Measurements from ENCODE around the gene KCNJ16.

The KCNJ16 gene

DNA sequence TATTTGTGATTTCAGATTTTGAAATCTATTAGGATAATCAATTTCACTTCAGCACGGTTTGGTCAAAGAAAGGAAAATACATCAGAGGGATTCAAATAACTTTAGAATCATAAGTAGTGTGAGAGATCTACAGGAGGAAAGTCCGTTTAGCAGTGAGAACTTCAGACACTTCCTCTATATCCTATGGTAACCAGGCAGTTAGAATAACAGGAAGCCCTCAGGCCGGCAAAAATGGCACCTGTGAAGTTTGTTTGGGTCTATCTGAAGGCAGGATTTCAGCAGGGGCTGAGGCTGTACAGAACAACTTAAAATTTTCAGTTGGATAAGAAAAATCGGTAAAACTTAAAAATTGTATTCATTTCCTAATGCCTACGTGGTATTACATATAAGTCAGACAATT lies 24.9 kb downstream of the KCNJ16 start:
- no peak overlapping the region for H3K27ac Mint-ChIP-seq
- H3K9me3 Mint-ChIP-seq = peaks cover 5% of the 10 kb centered on the region
- no peak overlapping the region for H3K4me3 Mint-ChIP-seq
- H3K36me3 Mint-ChIP-seq (ENCODE audit: low read depth) = no peaks in the 10 kb centered on the region
- H3K27me3 Mint-ChIP-seq = peaks cover 8% of the 10 kb centered on the region
- no peaks in the 10 kb centered on the region for H3K4me1 Mint-ChIP-seq (ENCODE audit: low read depth)

GRCh38 chr17:70100983-70101382 lies 26.0 kb downstream of the KCNJ16 start:
- Mint-ChIP-seq H3K4me1 (ENCODE audit: low read depth) (no peaks in the 10 kb centered on the region), H3K36me3 (ENCODE audit: low read depth) (no peaks in the 10 kb centered on the region), H3K4me3 (no peak overlapping the region), H3K27ac (no peak overlapping the region), H3K9me3 (peaks cover 5% of the 10 kb centered on the region), H3K27me3 (peaks cover 13% of the 10 kb centered on the region)

DNA sequence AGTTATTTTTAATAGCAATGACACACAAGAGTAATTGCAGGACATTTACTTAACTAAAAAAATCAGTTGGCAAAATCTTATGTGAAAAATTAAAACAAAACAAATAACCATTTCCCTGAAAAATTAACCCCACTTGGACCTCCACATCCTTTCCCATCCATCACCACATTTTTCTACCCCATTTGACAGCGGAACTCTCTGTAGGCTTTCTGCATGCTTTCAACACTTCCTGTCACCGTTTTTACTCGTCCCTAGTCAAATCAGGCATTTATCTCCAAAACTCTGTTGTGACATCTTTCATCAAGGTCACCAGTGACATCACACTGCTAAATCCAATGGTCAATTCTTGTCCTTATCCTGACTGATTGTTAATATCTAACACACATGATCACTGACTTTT lies 27.5 kb downstream of the KCNJ16 start:
- Mint-ChIP-seq H3K27me3 (peaks cover 13% of the 10 kb centered on the region), H3K4me1 (ENCODE audit: low read depth) (no peaks in the 10 kb centered on the region), H3K27ac (no peak overlapping the region), H3K4me3 (no peak overlapping the region), H3K36me3 (ENCODE audit: low read depth) (no peaks in the 10 kb centered on the region), H3K9me3 (peaks cover 5% of the 10 kb centered on the region)

DNA sequence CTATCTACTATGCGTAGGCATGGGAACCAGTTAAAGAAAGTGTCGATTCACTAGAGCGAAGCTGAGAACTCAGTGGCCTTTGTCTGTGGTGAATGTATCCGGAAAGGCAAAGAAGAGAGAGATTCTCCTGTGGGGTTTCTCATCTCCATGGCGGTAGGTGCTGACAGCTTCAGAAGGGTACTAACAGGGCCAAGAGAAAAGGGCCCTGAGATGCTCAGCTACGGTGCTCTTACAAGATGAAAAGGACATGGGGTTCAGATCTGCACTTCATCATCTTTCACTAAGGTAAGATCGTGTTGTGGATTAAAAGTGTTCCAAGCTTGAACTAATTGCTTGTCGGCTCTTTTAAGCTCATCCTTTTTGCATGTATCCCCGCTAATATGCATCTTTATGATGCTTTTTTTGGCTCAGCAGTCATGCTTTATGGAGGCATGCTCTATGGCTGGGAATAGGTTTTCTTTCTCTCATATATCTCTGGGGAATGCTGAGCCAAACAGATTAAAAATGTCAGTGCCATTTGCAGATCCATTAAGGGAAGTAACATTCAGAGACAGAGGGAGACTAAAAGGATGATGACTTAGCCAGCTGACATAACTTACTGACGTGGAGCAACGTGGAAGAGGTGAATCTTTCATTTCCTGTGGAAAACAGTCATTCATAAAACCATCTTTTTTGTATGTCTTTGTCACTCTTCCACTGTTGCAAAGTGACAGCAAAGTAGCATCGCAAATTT lies 29.9 kb downstream of the KCNJ16 start:
- Mint-ChIP-seq H3K27ac (no peak overlapping the region), H3K4me3 (no peak overlapping the region), H3K36me3 (ENCODE audit: low read depth) (no peaks in the 10 kb centered on the region), H3K9me3 (no peaks in the 10 kb centered on the region), H3K4me1 (ENCODE audit: low read depth) (no peaks in the 10 kb centered on the region), H3K27me3 (peaks cover 8% of the 10 kb centered on the region)

DNA sequence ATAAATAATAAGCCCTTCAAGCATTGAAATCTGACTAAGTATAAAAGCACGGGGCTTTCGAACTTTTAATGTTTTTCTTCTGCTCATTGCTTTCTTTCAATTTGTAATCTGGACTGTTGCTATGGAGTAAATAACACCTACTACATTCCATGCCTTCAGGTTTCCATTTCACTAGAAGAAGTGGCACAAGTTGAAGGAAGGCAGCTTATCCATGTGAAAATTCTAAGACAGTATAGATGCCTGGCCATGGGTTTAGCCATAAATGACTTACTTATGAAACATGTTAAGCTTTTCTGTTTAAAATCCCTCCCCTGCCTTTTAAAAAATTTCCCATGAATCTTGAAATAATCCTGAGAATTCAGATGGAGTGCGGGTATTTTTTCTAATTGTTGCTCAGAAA lies 30.6 kb downstream of the KCNJ16 start:
- H3K9me3 Mint-ChIP-seq = no peaks in the 10 kb centered on the region
- H3K4me1 Mint-ChIP-seq (ENCODE audit: low read depth) = no peaks in the 10 kb centered on the region
- no peak overlapping the region for H3K27ac Mint-ChIP-seq
- H3K27me3 Mint-ChIP-seq = peaks cover 13% of the 10 kb centered on the region
- H3K4me3 Mint-ChIP-seq = no peak overlapping the region
- no peaks in the 10 kb centered on the region for H3K36me3 Mint-ChIP-seq (ENCODE audit: low read depth)

DNA sequence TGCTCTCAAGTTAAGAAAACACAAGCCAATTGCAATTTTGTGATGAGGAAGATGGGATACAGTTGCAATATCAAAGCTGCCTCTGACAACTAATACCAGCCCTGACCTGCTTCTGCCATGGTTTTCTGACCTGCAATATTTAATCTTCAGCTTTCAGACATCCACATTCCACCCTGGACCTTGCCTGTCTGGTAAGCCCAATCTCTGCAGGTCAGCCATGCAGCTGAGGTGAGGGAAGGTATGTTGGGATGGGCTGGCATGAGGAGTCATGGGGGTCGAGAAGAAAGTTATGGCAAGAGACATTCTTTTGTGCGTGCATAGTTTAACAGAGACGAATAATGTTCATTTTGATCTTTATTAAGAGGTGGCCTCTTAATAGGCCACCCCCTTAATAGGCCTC lies 31.5 kb downstream of the KCNJ16 start:
- Mint-ChIP-seq H3K4me1 (ENCODE audit: low read depth) (no peaks in the 10 kb centered on the region), H3K27ac (no peak overlapping the region), H3K27me3 (peaks cover 13% of the 10 kb centered on the region), H3K36me3 (ENCODE audit: low read depth) (no peaks in the 10 kb centered on the region), H3K9me3 (peaks cover 4% of the 10 kb centered on the region), H3K4me3 (no peak overlapping the region)

- Mint-ChIP-seq H3K27ac (no peak overlapping the region), H3K4me1 (ENCODE audit: low read depth) (no peaks in the 10 kb centered on the region), H3K27me3 (peaks cover 13% of the 10 kb centered on the region), H3K9me3 (peaks cover 4% of the 10 kb centered on the region), H3K36me3 (ENCODE audit: low read depth) (no peaks in the 10 kb centered on the region), H3K4me3 (no peak overlapping the region)
Observed at GRCh38 chr17:70107441-70107840, 32.4 kb downstream of the KCNJ16 start.

GRCh38 chr17:70107904-70108565 lies 33.0 kb downstream of the KCNJ16 start:
- H3K27ac Mint-ChIP-seq = no peak overlapping the region
- no peak overlapping the region for H3K4me3 Mint-ChIP-seq
- H3K4me1 Mint-ChIP-seq (ENCODE audit: low read depth) = no peaks in the 10 kb centered on the region
- H3K36me3 Mint-ChIP-seq (ENCODE audit: low read depth) = no peaks in the 10 kb centered on the region
- peaks cover 13% of the 10 kb centered on the region for H3K27me3 Mint-ChIP-seq
- peaks cover 4% of the 10 kb centered on the region for H3K9me3 Mint-ChIP-seq

- H3K27ac Mint-ChIP-seq = no peak overlapping the region
- peaks cover 13% of the 10 kb centered on the region for H3K27me3 Mint-ChIP-seq
- H3K4me3 Mint-ChIP-seq = no peak overlapping the region
- H3K36me3 Mint-ChIP-seq (ENCODE audit: low read depth) = no peaks in the 10 kb centered on the region
- peaks cover 4% of the 10 kb centered on the region for H3K9me3 Mint-ChIP-seq
- no peaks in the 10 kb centered on the region for H3K4me1 Mint-ChIP-seq (ENCODE audit: low read depth)
Observed at GRCh38 chr17:70109497-70109896, 34.5 kb downstream of the KCNJ16 start.

DNA sequence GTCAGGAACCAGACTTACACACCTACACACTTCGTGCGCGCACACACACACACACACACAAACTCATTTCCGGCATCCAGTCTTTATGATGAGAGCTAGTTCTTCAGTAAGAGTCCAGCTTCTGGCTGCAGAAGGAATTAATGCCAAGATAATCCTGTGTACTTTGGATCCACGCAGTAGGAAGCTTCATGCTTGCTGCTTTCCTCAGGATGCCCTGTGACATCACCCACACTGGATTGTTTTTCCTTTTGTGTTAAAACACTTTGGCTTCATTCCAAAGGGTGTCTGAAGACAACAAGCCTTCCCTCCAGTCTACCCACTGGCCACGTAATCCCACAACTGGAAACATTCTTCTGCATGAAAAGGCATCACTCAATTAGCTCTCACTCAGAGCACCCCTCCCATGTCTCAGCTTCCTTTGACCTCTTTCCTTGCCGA lies 35.4 kb downstream of the KCNJ16 start:
- H3K36me3 Mint-ChIP-seq (ENCODE audit: low read depth) = no peaks in the 10 kb centered on the region
- no peak overlapping the region for H3K27ac Mint-ChIP-seq
- no peaks in the 10 kb centered on the region for H3K4me1 Mint-ChIP-seq (ENCODE audit: low read depth)
- H3K27me3 Mint-ChIP-seq = peaks cover 13% of the 10 kb centered on the region
- H3K9me3 Mint-ChIP-seq = peaks cover 4% of the 10 kb centered on the region
- H3K4me3 Mint-ChIP-seq = no peak overlapping the region

GRCh38 chr17:70111201-70111600 lies 36.2 kb downstream of the KCNJ16 start:
- no peak overlapping the region for H3K4me3 Mint-ChIP-seq
- H3K4me1 Mint-ChIP-seq (ENCODE audit: low read depth) = no peaks in the 10 kb centered on the region
- H3K36me3 Mint-ChIP-seq (ENCODE audit: low read depth) = no peaks in the 10 kb centered on the region
- peaks cover 4% of the 10 kb centered on the region for H3K9me3 Mint-ChIP-seq
- H3K27ac Mint-ChIP-seq = no peak overlapping the region
- peaks cover 8% of the 10 kb centered on the region for H3K27me3 Mint-ChIP-seq

DNA sequence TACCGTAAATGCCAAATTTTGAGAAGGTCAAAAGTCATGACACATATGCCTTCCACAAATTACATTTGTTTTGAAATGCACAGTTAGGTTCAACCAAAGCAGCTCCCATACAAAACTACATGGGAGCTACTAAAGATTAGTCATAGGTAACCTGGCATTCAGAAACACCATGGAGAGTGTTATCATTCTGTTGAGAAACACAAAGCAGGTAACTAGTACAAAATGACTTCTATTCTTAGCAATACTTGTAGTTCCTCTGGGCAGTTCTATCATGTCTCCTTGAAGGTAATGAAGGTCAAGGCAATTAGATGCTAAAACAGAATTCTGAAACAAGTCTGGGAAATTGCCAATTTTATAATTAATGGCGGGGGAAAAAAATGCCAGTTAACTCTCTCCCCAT lies 39.4 kb downstream of the KCNJ16 start:
- Mint-ChIP-seq H3K4me1 (ENCODE audit: low read depth) (no peaks in the 10 kb centered on the region), H3K36me3 (ENCODE audit: low read depth) (no peaks in the 10 kb centered on the region), H3K4me3 (no peak overlapping the region), H3K27ac (no peak overlapping the region), H3K27me3 (peaks cover 7% of the 10 kb centered on the region), H3K9me3 (peaks cover 4% of the 10 kb centered on the region)

- Mint-ChIP-seq H3K4me1 (ENCODE audit: low read depth) (no peaks in the 10 kb centered on the region), H3K27ac (no peak overlapping the region), H3K36me3 (ENCODE audit: low read depth) (no peaks in the 10 kb centered on the region), H3K27me3 (peaks cover 3% of the 10 kb centered on the region), H3K9me3 (peaks cover 4% of the 10 kb centered on the region), H3K4me3 (no peak overlapping the region)
Observed at GRCh38 chr17:70115126-70115525, 40.1 kb downstream of the KCNJ16 start.

DNA sequence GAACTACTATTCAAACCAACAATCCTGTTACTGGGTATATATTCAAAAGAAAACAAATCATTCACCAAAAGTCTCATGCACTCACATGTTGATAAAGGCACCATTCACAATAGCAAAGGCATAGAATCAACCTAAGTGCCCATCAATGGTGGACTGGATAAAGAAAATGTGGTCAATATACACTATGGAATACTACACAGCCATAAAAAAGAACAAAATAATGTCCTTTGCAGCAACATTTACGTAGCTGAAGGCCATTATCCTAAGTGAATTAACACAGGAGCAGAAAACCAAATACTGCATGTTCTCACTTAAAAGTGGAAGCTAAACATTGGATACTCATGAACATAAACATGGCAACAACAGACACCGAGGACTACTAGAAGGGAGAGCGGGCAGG lies 41.9 kb downstream of the KCNJ16 start:
- no peak overlapping the region for H3K27ac Mint-ChIP-seq
- H3K4me1 Mint-ChIP-seq (ENCODE audit: low read depth) = no peaks in the 10 kb centered on the region
- no peaks in the 10 kb centered on the region for H3K27me3 Mint-ChIP-seq
- no peaks in the 10 kb centered on the region for H3K36me3 Mint-ChIP-seq (ENCODE audit: low read depth)
- no peak overlapping the region for H3K4me3 Mint-ChIP-seq
- no peaks in the 10 kb centered on the region for H3K9me3 Mint-ChIP-seq

DNA sequence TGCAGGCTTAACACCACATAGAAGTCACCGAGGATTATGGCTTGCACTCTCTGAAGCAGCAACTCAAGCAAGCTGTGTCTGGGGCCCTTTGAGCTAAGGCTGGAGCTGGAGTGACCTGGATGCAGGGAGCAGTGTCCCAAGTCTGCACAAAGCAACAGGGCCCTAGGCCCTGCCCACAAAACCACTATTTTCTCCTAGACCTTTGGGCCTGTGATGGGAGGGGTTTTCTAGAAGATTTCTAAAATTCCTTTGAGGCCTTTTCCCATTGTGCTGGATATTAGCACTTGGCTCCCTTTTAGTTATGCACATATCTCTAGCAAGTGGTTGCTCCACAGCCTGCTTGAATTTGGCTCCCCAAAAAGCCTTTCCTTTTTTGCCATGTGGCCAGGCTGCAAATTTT lies 44.5 kb downstream of the KCNJ16 start:
- Mint-ChIP-seq H3K4me1 (ENCODE audit: low read depth) (no peaks in the 10 kb centered on the region), H3K27ac (no peak overlapping the region), H3K27me3 (no peaks in the 10 kb centered on the region), H3K9me3 (no peaks in the 10 kb centered on the region), H3K4me3 (no peak overlapping the region), H3K36me3 (ENCODE audit: low read depth) (no peaks in the 10 kb centered on the region)

DNA sequence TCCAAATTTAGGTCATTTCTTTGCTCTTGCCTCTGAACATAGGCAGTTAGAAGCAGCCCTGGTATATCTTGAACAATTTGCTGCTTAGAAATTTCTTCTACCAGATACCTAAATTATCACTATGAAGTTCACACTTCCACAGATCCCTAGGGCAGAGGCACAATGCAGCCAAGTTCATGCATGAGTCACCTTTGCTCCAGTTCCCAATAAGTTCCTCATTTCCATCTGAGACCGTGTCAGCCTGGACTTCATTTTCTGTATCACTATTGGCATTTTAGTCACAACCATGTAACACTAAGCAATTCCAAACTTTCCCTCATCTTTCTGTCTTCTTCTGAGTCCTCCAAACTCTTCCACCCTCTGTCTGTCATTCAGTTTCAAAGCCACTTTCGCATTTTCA lies 45.0 kb downstream of the KCNJ16 start:
- Mint-ChIP-seq H3K36me3 (ENCODE audit: low read depth) (no peaks in the 10 kb centered on the region), H3K27ac (no peak overlapping the region), H3K4me3 (no peak overlapping the region), H3K4me1 (ENCODE audit: low read depth) (no peaks in the 10 kb centered on the region), H3K27me3 (no peaks in the 10 kb centered on the region), H3K9me3 (no peaks in the 10 kb centered on the region)

All from stimulated activated naive CD8-positive, alpha-beta T cell treated with anti-CD3 and anti-CD28 coated beads, Interleukin-15, Interleukin-2, amounts not matched to agents 100 ng/mL and 50 ng/mL, for 24 hours (primary cell).